HG03064 (cell line): Measurements from ENCODE around the gene OR51A4.
"Not testable (repeated sequence)": the region's sequence is repeated elsewhere in the genome, so short reads cannot be mapped to it uniquely, and the experiment has no call there.

Experiments used
- ATAC-seq: cut with Tn5 transposase; IDR thresholded peaks from one replicate; pipeline ENCODE4 v1.9.1; 2021; ENCODE audit warnings: low read depth; ENCODE audit not compliant: unreplicated experiment

Gene OR51A4, protein sequence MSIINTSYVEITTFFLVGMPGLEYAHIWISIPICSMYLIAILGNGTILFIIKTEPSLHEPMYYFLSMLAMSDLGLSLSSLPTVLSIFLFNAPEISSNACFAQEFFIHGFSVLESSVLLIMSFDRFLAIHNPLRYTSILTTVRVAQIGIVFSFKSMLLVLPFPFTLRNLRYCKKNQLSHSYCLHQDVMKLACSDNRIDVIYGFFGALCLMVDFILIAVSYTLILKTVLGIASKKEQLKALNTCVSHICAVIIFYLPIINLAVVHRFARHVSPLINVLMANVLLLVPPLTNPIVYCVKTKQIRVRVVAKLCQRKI

DNA sequence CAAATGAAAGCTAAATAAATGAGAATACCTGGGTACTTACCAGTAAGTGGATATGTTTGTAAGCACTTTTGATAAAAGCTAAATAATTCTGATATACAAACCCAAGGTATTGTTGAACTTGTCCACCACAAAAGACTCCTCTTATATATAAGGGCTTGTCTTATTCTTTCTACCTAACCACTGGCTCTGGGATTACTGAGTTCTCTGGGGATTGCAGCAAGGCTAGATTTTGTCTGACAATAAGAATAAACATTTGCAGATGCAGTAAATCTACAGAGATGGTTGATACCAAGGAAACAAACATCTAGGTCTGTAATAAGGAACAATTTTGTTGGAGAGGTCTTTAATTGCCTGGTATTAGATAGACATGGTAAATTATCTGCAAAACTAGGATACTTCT is at the start of gene OR51A4:
Gene OR51A4, minus strand, starts transcription at position 101 of the 400 bp plus-strand sequence. CDS start 505 bp downstream, outside the sequence.
- ATAC-seq = no peak

DNA sequence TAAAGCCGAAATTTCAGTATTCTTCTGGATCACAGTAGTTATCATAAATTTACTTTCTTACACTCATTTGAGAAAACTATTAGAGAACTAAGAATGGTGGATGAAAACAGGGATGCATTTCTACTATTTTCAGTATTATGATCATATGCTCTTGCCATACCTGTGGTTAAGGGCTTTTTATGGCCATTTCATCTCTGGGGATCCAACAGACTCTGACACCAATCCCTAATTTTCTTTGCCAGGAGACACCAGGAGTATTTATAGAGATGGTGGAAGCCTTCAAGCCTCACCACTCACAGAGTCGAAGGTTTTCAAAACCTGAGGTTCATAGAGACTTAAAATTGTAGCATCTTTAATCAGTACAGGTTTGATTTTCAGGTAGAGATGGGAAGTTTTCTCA is 47.1 kb upstream of the OR51A4 start, which contains the start of gene OR51L1:
Gene OR51L1, plus strand, starts transcription at position 301 of the 400 bp plus-strand sequence. CDS start 4,132 bp downstream, outside the sequence.
- ATAC-seq = no peak

DNA sequence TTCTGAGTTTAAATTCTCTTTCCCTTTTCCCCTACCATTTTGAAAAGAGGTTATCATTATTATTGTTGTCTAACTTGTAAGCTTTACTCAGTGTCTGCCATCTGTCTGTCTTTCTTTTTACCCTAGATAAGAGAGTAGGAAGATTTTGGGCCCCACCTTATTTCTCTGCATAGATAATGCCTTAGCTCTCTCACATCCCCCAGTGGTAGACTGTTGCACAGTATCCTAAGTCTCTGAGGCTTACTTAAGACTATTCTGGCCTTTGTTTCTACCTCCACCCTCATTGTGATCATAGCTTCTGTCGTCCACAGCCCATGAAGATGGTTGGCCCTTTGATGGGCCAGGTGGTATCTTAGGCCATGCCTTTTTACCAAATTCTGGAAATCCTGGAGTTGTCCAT is 43.7 kb upstream of the OR51A4 start:
- ATAC-seq = no peak

DNA sequence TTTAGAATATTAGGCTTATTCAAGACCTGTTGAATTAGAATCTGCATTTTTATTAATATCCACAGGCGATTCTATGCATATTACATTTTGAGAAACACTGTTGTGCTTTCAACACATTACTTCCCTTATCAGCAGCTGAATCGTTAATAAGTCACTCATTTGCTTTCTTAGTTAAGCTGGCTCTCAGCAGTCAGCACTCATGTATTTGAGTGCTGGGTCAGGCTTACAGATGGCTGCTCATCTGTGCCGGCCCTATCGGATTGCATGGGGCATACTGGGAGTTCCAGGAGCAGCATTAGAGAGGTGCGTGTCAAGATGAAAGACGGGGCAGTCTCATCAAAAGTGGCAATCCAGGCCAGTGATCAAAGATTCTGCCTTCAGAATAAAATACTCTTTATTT is 36.4 kb upstream of the OR51A4 start:
- ATAC-seq = no peak

DNA sequence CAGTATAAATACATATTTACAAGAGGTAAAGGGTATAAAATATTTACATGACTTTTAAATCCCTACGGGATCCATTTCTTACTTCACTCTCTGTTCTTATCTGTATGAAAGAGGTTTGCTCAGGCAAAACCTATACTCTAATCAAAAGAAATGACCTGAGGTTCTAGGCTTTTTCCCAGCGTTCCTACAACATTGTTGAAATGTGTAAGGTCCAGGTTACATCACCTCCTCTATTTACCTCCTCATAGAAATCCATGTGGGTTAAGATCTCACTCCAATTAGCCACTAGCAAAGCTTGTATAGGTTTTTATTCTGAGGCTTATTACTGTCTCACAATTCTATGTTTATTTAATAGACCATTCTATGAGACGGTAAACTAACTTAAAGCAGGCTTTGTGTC is 35.3 kb upstream of the OR51A4 start:
- ATAC-seq = no peak

DNA sequence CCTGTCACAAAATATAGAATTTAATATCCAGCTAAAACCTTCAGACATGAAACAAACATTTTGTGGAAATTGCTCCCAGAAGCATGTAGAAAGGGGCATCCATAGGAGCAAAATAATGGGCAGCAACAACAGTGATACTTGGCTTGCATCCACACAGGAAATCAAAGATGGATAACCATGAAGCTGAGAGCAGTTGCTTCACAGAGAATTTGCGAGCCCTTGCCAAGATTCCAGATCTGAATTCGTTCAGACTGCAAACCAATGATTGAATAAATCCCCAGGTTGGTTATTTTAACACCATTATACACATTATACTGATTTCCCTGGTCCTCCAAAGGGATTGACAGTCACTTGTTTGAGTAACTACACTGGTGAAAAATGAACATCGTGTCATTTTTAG is 31.6 kb upstream of the OR51A4 start:
- ATAC-seq = no peak

DNA sequence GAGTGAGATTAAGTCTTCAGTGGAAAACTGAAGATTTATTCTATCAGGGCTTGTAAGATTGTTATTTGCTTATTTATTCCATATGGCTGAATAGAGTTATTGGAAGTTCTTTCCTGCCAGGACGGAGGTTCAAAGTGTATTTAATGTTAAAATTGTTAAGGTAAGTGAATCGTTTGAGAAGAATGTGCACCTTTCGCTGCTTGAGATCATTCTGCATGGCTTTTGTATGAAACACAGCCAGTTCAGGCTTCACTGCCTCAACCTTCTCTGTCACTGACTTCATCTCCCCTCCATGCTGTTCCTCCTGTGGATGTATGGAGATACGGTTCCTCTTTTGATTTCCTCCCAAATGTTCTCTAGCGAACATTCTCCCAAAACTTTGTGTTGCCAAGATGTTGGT is 28.0 kb upstream of the OR51A4 start:
- ATAC-seq = no peak

DNA sequence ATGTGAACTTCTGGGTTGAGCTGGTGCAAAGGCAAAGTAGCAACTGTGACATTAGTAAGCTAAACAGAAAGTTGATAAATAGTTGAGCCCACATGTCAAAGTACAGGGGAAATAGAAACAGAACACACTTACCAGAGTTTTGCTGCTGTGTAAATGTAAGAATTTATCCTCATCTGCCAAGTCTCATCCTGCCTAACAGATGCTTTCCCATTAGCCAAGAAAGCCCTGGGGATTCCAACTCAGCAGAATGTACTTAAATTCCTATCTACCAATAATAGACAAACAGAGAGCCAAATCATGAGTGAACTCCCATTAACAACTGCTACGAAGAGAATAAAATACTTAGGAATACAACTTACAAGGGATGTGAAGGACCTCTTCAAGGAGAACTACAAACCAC is 15.4 kb upstream of the OR51A4 start:
- ATAC-seq = no peak

DNA sequence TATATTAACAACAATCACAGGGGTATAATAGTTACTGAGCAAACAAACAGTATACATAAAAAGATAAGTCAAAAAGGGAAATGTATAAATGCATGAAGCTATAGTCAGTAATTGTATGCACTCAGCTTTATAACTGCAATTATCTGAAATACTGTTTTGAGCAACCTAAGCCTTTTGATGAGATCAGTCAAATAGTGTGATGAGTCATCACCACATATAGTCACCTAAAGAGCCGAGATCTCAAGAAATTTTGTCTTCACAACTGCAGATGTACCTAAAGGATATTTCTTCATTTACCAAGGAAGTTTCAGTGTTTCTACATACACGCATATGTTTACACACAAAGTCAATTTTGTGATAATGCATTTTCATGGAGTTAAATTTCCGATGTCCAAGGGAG is 13.5 kb upstream of the OR51A4 start:
- ATAC-seq = no peak

DNA sequence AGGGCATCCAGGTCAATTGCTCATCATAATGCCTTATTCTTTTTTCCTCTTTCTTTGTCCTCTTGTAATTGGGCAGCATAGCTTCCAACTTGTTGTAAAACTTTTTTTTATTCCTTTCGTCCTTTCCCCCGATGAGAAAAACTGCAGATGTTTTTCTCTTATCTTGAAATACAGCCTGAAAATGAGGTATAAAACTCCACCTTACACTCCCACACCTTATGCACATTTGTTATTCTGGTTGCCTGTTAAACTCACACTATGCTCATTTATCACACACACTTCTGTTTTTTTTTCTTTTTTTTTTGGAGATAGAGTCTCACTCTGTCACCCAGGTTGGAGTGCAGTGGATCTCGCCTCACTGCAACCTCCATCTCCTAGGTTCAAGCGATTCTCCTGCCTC is 10.0 kb upstream of the OR51A4 start:
- no peak for ATAC-seq

DNA sequence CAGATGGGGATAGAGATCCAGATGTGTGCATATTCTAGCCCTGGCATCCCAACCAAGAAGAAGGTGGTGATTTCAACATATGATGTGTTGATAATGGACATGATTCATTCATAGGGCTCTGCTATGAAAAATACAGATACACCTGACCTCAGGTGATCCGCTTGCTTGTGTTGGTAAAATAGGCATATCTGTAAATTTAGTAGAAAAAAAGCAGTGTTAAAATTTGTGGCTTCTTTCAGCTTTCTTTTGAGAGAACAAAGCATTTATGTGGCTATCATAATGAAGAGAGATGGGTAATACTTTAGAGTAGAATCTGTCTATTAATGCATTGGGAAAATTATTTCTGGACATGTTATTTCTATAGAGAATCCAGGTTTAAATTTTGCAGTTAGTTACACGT is 8.2 kb upstream of the OR51A4 start, which contains the start of gene OR51A2:
Gene OR51A2, minus strand, starts transcription at position 101 of the 400 bp plus-strand sequence. Its CDS starts 0 bp downstream, at position 101.
- not testable (repeated sequence) for ATAC-seq

DNA sequence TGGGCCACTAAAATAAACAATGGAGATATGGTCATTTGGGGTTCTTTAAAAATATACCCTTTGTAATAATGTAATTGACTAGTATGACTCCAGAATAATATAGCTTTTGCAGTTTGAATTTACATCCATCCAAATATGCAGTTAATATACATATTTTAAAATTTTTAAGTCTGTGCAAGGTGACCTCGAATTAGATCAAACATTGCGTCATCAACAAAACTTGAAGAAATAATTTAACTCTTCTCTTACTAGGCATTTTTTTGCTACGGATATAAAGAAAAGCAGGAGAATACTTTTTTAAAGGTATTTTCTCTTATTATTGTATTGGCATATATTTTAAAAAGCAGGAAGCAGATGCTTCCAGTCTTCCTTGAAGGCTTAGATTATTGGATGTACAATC is 10.7 kb downstream of the OR51A4 start:
- ATAC-seq = no peak

DNA sequence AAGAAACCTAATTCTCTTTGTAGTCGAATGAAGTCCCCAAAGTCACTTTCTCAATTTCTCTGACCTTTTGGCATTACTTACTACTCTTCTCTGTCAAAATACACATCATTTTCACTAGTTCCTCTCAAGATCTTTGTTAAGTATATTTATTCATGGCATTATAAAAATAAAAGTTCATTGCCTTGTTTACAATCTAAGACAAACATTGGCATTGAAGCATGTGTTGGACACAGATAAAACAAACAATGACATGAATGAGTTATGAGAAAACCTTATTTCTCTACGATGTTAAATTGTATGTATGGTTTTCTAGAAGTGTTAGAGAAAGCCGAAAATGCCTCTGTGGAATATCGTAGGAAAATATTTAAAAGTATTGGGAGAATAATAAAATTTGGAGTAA is 14.7 kb downstream of the OR51A4 start:
- ATAC-seq = no peak

DNA sequence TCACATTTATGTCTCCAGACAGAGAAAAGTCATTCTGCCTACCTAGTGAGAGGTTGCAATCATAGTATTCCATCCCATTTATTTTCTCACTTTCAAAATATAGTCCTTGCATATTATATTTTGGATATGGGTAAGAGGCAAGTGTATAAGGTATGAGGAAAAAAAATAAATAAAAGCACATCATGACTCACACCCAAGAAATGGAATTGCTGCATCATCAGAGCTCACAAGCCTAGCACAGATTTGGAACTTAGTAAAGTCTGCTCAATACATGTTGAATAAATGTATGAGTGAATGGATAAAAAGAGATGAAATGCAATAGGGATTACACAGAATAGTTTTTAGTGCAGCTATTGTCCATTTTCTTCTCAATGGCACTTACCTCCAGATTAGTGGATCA is 20.8 kb downstream of the OR51A4 start:
- no peak for ATAC-seq

DNA sequence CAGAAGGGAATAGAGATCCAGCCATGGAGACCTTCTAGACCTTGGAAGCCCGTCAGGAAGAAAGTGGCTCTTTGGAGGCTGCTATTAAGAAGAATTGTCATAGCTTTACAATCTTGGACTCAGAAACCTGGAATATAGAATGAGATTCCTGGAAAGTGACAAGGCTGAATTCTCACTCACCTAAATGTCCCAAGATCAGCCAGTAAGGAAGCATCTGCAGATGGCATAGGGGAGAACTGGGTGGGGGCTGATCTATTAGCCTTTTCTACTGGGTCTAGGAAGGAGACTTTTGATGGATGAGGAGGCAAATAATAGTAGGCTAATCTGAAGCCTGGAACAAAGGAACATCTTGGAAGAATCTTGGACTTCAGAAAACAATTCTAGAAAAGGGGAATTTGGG is 23.2 kb downstream of the OR51A4 start, which contains the start of gene OR51G1:
Gene OR51G1, minus strand, starts transcription at position 101 of the 400 bp plus-strand sequence. Its CDS starts 0 bp downstream, at position 101.
- no peak for ATAC-seq

DNA sequence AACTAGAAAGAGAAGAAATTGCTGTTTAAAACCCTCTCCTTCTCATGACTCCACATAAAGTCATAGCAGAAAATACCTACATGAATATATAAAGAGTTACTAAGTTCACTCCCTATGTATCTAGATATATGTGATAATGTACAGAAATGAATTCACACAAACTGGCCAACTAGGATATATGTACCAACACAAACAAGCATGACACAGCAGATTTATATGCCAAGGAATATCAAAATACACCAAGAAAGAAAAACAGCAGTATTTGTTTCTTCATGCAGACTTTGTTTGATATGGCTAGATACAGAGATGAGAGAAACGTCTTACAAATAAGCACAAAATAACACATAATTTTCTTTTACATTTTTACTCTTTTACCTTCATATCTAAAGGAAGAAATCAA is 25.1 kb downstream of the OR51A4 start:
- ATAC-seq = no peak

DNA sequence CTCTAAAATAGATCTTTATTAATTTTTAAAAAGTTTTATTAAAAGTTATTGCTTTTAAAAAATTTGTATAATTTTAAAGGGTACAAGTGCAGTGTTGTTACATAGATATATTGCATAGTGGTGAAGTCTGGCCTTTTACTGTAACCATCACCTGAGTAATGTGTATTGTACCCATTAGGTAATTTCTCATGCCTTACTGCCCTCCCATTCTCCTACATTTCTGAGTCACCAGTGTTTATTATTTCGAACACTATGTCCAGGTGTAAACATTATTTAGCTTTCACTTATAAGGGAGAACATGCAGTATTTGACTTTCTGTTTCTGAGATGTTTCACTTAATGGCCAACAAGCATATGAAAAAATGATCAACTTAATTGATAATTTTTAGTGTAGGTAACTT is 25.6 kb downstream of the OR51A4 start:
- no peak for ATAC-seq

DNA sequence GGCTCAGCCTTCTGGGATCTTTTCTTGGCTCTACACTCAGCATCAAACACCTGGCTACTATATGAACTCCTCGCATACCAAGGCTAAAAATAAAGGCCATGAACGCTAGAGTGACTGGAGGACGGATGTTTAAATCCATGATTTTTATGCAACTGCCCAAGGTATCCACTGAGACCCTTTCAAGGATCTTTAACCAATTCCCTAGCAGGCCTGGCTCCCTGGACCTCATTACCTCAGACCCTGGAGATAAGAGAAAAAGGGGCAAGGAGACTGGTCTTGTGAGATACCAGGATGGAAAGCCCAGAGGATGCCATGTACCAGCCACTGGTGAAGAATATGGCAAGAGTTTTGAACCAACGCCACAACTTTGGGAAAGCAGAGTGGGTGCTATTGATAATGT is 28.2 kb downstream of the OR51A4 start, which contains the start of gene OR51G2:
Gene OR51G2, minus strand, starts transcription at position 101 of the 400 bp plus-strand sequence. CDS start 3,687 bp downstream, outside the sequence.
- ATAC-seq = no peak

DNA sequence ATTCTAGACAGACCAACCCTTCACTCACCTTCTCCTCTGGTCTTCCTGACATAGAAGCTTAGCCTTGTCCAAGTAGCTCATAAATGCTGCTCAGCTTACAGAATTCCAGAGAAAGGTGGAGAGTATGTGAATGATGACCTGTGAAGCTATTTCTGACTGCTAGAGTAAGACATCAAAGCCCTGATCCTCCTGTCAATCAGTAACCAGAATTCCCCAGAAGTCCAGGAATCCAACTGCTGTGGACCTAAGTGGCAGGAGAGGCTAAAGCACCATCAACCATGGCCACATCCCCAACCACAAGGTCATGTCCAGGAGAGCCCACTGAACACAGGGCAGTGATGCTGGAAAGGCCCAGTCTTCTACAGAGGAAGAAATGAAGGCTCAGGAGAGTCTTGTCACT is 30.8 kb downstream of the OR51A4 start:
- no peak for ATAC-seq

DNA sequence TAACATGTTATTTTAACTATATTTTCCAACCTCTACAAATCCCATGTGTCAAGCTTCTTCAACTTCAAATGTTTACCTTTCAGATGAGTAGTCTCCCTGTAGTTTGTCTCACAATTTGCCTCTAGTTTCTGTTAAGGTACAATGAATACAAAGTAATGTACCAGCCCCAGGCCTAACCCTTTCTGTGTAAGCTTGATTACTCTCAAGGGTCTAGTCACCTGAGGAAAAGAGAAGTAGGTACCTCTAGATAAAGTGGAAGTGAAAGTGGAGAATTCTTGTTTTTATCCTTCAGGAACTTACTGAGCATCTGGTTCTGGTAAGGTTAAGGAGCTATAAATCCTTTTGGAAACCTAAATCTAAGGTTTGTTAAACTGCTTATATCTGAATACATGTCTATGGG is 43.9 kb downstream of the OR51A4 start, which contains the start of gene OR51A7:
Gene OR51A7, plus strand, starts transcription at position 300 of the 400 bp plus-strand sequence. CDS start 3,587 bp downstream, outside the sequence.
- ATAC-seq = no peak
